HG03175 (cell line): Measurements from ENCODE around the gene DPP10.

Source experiments
- ATAC-seq: cut with Tn5 transposase; IDR thresholded peaks from one replicate; pipeline ENCODE4 v1.9.1; 2021; ENCODE audit warnings: mild to moderate bottlenecking, moderate library complexity; ENCODE audit not compliant: unreplicated experiment

DPP10 gene

GRCh38 chr2:114789989-114790388, 347.5 kb downstream of the DPP10 start:
- no peak for ATAC-seq

DNA sequence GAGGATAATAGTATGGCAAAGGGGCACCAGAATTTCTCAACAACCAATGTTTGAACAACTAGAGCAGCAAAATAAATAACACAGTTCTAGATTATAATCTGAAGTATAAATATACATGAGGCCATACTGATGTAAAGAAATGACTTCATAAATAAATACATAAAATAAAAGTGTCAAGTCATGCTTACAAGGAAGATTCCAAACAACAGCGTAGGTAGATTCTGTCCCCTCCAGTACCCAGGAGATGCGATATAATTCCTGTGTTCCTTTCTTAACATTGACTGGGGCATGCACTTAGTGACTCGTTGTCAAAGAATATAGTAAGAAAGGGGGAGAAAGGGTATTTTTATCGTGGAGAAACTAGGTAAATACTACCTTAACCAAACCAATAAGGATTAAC, 355.1 kb downstream of the DPP10 start:
- ATAC-seq, result no peak

GRCh38 chr2:114797942-114798341, 355.5 kb downstream of the DPP10 start:
- no peak for ATAC-seq

DNA sequence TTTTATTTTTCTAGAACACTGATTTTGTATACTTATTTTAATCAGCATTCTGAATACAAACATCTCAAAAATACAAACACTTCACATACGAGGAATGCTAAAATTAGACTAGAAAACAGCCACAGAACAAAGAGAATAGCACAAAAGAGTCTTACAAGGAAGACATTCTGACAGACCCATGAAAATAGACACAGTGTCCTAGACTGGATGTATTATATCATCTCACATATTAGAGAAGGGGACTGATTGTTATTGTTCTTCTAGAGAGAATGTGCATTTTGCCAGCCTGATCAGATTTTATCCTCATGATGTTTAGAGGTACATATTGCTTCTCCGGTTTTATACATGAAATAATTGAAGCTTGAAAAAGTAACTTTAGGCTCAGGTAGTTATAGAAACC, 357.9 kb downstream of the DPP10 start:
- no peak for ATAC-seq

GRCh38 chr2:114805195-114805594, 362.8 kb downstream of the DPP10 start:
- no peak for ATAC-seq

DNA sequence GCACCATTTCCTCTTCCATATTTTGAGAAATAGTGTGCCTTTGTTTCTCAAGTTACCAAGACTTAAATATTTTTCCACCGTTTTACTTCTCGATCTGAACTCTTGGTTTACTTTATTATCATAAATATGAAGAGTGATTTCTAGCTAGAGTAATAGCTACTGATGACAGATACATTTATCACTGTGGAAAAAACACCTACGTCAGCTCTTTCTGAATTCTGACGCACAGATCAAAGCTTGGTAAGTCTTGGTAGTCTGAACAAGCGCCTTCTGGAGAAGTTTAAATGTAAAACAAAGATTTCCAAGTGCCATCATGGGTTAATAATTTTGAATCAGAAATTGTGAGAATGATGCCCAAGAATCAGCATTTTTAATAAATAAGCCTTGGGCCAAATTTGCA, 367.7 kb downstream of the DPP10 start:
- no peak for ATAC-seq

DNA sequence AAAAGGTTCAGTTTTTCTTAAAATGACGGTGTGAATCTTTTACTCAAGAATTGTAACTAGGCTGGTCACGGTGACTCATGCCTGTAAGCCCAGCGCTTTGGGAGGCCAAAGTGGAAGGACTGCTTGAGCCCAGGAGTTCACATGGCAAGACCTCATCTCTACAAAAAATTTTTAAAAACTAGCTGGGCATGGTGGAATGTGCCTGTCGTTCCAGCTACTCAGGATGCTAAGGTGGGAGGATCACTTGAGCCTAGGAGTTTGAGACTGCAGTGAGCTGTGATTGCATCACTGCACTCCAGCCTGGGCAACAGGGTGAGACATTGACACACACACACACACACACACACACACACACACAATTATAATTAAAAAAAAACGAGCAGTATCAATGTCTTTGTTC, 369.8 kb downstream of the DPP10 start:
- no peak for ATAC-seq

- ATAC-seq, result no peak
Observed at GRCh38 chr2:114814355-114814754, 371.9 kb downstream of the DPP10 start.

DNA sequence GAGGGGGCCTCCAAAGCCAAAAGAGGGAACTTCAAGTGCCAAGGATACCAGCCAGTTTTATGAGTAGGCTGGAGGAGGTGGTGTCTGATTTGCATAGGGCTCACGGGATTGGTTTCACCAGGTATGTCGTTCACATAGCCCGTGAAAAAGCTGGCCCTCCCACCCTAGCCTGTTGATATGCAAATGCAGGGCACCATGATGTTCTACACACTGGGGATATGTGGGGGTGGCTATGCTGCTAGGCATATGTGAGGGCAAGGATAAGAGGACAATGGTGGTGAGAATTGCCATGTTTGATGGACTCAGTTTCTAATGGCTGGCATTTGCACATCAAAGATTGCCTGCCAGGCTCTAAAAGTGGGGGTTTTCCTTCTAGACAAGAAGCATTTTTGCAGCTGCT, 378.6 kb downstream of the DPP10 start:
- ATAC-seq, result no peak

GRCh38 chr2:114843963-114844362, 401.5 kb downstream of the DPP10 start:
- no peak for ATAC-seq

GRCh38 chr2:114857196-114857595, 414.8 kb downstream of the DPP10 start:
- no peak for ATAC-seq

GRCh38 chr2:114859726-114860510, 417.5 kb downstream of the DPP10 start:
- ATAC-seq, result no peak

- no peak for ATAC-seq
Observed at GRCh38 chr2:114862243-114862642, 419.8 kb downstream of the DPP10 start.

- no peak for ATAC-seq
Observed at GRCh38 chr2:114864901-114865300, 422.5 kb downstream of the DPP10 start.

- ATAC-seq, result no peak
Observed at GRCh38 chr2:114880046-114880445, 437.6 kb downstream of the DPP10 start.

DNA sequence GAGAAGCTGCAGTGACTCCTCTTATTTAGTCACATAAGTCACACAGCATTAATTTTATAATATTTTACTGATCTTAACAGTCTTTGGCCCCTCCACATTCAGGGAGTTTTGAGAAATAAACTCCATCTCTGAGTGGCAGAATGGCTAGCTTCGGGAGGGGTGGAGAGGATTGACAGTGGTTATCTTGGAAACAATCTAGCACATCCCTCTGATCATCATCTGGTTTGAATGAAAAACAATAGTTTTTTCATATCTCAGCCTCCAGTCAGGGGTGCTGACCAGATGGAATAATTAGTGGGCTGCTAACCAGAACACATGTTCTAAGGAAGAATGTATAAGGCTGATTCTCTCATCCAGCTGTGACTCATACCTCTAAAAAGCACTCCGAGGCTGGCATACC, 477.5 kb downstream of the DPP10 start:
- ATAC-seq, result no peak

DNA sequence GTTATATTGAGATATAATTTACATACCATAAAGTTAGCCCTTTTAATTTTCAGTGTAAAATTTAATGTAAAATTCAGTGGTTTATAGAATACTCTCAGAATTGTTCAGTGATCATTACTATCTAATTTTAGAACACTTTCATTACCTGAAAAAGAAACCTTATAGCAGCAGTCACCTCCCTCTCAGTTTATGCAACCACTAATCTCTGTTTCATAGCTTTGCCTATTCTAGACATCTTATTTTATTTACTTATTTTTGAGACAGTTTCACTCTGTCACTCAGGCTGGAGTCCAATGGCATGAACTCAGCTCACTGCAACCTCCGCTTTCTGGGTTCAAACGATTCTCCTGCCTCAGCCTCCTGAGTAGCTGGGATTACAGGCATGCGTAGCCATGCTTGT, 479.6 kb downstream of the DPP10 start:
- no peak for ATAC-seq

- no peak for ATAC-seq
Observed at GRCh38 chr2:114925296-114926255, 483.1 kb downstream of the DPP10 start.

DNA sequence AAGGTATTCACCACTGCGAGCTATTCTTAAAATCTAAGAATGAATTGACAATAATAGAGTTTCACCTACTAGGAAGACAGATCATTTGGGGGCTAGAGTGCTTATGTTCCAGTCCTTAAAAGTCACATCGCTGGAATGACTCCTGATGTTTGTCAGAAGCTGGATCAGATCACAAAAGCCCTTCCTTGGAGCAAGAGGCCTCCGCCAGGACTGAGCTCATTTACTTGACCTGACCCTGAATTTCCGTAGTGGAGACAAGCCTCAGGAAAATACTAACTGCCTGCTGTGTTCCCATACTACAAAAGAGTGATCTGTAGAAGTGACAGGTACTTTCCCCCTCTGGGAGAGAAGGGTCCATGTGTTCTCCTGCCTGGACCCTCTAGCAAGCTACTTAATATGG, 483.9 kb downstream of the DPP10 start:
- no peak for ATAC-seq

- ATAC-seq, result no peak
Observed at GRCh38 chr2:114929225-114929624, 486.8 kb downstream of the DPP10 start.

GRCh38 chr2:114933671-114934241, 491.3 kb downstream of the DPP10 start:
- ATAC-seq, result no peak

DNA sequence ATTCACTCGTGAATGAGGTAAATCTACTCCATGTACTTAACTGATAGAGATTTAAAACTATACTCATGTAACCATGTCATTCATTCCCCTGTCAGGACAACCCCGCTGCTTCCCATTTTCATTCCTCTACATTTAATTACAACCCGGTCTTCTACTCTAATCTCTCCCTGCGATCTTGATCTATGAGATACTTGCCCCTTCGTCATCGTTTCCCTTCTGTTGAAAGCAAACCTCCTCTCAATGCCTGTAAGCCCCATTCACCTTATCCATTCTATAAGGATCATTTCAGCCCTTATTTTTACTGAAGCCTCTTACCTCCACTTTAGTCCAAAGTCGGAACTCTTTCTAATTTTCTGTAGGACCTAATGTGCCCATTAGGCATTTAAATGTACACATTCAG, 492.6 kb downstream of the DPP10 start:
- ATAC-seq, result no peak
